Endothelial cell (in vitro differentiated cells): ENCODE data around the gene ATP11B. TPM values are rescaled to one million over a fixed set of nuclear protein-coding genes. Genes with fewer than 3 reads are reported as not detected.

Experiments used
- DNase-seq: peaks from one replicate; pipeline ENCODE4 v3.0.0; 2021; ENCODE audit warnings: low spot score
- H3K27ac Mint-ChIP-seq: one replicate; pipeline ENCODE4 v1.8.0; 2021; ENCODE audit warnings: mixed read lengths, inconsistent platforms; ENCODE audit not compliant: unreplicated experiment
- H3K27me3 Mint-ChIP-seq: one replicate; pipeline ENCODE4 v1.8.0; 2021; ENCODE audit warnings: mild to moderate bottlenecking, moderate library complexity, mixed read lengths, inconsistent platforms; ENCODE audit not compliant: unreplicated experiment
- H3K36me3 Mint-ChIP-seq: one replicate; pipeline ENCODE4 v1.8.0; 2021; ENCODE audit warnings: mild to moderate bottlenecking, low read depth, mixed read lengths, inconsistent platforms; ENCODE audit not compliant: unreplicated experiment
- H3K4me1 Mint-ChIP-seq: one replicate; pipeline ENCODE4 v1.8.0; 2021; ENCODE audit warnings: mild to moderate bottlenecking, mixed read lengths, inconsistent platforms; ENCODE audit not compliant: unreplicated experiment
- H3K4me3 Mint-ChIP-seq: one replicate; pipeline ENCODE4 v1.8.0; 2021; ENCODE audit warnings: mild to moderate bottlenecking, mixed read lengths, inconsistent platforms; ENCODE audit not compliant: unreplicated experiment
- H3K9me3 Mint-ChIP-seq: one replicate; pipeline ENCODE4 v1.8.0; 2021; ENCODE audit warnings: mixed read lengths, inconsistent platforms; ENCODE audit not compliant: unreplicated experiment
- total RNA-seq: library from RNA; stranded (reverse); fragmentation: NEBNext Ultra II Directional; extraction: Animal tissue kit (Norgen Biotek cat#: 25700); gene quantifications from one replicate; pipeline ENCODE4 v1.2.1, GENCODE V29; 2021; ENCODE audit not compliant: unreplicated experiment
- TF ChIP-seq, protein P1 (sequence below): fragments of 200-600 bp; sonication (generic); IDR thresholded peaks from one replicate; pipeline ENCODE4 v1.5.0; 2021; ENCODE audit warnings: antibody characterized with exemption; ENCODE audit not compliant: unreplicated experiment

The ATP11B gene
- total RNA-seq, 1 donor from 2014 or later: 45.3 TPM

DNA sequence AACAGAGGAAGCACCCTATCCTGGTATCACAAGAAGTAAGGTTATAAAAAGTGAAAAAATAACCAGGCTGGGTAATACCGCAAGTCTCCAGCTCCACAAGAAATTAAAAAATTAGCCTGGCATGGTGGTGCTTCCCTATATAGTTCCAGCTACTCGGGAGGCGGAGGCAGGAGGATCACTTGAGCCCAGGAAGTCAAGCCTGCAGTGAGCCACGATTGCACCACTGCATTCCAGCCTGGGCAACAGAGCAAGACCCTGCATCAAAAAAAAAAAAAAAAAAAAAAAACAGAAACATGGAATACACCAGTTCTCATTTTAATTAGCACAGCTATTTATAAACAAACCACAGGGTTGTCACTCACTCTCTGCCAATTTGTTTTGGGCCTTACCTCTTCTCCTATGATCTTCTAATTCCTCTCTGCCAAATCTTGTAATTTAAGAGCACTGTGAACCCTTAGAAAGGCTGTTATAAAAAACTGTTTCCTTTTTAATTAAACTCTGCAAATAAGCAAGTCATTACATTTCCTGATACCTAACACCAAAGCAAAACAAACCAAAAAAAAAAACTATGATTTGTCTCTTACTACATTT, 164.5 kb downstream of the ATP11B start:
- TF ChIP-seq, protein P1, sequence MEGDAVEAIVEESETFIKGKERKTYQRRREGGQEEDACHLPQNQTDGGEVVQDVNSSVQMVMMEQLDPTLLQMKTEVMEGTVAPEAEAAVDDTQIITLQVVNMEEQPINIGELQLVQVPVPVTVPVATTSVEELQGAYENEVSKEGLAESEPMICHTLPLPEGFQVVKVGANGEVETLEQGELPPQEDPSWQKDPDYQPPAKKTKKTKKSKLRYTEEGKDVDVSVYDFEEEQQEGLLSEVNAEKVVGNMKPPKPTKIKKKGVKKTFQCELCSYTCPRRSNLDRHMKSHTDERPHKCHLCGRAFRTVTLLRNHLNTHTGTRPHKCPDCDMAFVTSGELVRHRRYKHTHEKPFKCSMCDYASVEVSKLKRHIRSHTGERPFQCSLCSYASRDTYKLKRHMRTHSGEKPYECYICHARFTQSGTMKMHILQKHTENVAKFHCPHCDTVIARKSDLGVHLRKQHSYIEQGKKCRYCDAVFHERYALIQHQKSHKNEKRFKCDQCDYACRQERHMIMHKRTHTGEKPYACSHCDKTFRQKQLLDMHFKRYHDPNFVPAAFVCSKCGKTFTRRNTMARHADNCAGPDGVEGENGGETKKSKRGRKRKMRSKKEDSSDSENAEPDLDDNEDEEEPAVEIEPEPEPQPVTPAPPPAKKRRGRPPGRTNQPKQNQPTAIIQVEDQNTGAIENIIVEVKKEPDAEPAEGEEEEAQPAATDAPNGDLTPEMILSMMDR: no peak
- peaks cover 8% of the 10 kb centered on the region for H3K4me1 Mint-ChIP-seq
- H3K4me3 Mint-ChIP-seq: peak overlapping the region; percentile 23
- H3K27me3 Mint-ChIP-seq: no peaks in the 10 kb centered on the region
- DNase-seq: no peak
- H3K36me3 Mint-ChIP-seq: peaks cover 17% of the 10 kb centered on the region
- peak overlapping the region; percentile 22 for H3K27ac Mint-ChIP-seq
- no peaks in the 10 kb centered on the region for H3K9me3 Mint-ChIP-seq

DNA sequence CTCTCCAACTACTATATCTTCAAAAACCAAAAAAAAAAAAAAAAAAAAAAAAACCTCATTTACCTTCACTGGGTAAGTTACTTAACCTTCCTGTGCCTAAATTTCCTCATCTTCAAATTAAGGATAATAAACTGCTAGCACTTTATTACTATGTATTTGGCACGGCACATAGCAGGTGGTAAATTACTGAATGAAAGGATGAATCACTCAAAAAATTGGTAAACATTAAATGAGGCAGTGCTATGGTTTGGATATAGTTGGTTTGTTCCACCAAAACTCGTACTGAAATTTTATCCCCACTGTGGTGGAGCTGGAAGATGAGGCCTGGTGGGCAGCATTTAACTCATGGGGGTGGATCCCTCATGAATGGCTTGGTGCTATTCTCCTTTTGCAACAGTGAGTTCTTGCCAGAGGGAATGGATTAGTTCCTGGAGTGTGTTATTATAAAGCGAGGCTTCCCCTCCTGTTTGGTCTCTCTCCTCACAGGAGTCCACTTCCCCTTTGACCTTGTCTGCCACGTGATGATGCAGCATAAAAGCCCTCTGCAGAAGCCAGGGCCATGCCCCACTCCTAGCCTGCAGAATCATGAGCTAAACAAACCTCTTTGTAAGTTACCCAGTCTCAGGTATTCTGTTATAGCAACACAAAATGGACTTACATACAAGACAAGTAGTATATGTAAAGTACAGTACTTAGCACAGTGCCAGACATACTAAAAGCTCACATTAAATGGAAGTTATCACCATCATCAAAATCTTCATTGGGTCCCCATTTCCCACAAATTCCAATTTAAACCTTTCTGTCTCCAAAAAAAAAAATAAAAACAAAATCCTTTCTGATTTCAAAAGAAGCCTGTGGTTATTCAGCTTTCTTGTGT, 166.4 kb downstream of the ATP11B start:
- no peaks in the 10 kb centered on the region for H3K27me3 Mint-ChIP-seq
- no peak overlapping the region for H3K4me3 Mint-ChIP-seq
- H3K9me3 Mint-ChIP-seq: no peaks in the 10 kb centered on the region
- no peak overlapping the region for H3K27ac Mint-ChIP-seq
- TF ChIP-seq, protein P1: no peak
- H3K4me1 Mint-ChIP-seq: peaks cover 8% of the 10 kb centered on the region
- DNase-seq: no peak
- H3K36me3 Mint-ChIP-seq: peaks cover 11% of the 10 kb centered on the region

DNA sequence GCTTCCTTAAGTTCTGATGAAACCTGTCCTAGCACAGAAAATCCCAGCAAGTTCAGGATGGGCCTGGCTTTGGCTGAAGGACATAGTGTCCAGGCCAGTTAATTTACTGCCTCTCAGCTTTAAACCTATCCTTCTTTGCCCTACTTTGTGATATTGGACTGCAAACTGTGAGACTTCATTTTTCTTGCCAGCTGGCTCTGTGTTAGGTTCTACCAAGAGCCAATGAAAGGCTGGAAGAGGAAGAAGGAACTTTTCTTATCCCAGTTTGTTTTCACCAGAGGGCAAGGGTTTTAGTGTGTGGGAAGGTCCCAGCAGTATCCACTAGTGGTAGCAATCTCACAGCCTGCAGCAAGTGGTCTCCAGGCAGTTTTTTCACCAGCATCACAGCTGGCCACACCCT, 168.9 kb downstream of the ATP11B start:
- no peaks in the 10 kb centered on the region for H3K27me3 Mint-ChIP-seq
- no peak overlapping the region for H3K27ac Mint-ChIP-seq
- H3K9me3 Mint-ChIP-seq: no peaks in the 10 kb centered on the region
- TF ChIP-seq, protein P1: no peak
- H3K36me3 Mint-ChIP-seq: peaks cover 5% of the 10 kb centered on the region
- no peak for DNase-seq
- H3K4me1 Mint-ChIP-seq: peaks cover 13% of the 10 kb centered on the region
- H3K4me3 Mint-ChIP-seq: no peak overlapping the region

DNA sequence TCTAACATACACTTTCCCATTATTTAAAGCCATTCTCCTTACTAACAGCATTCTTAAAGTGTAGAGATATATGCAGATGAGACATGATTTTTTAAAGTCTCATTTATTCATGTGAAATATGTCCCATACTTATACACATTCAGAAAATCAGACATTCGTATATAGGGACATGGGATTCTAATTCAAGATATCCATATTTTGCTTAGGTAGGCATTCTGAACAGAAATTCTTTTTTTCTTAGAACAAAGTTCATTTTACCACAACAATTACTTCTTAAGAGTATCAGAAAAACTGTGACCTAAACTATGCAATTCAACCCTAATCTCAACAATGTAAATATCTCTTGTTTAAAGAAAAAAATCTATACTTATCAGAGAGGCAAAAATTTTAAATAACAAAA, 170.9 kb downstream of the ATP11B start:
- no peaks in the 10 kb centered on the region for H3K27me3 Mint-ChIP-seq
- TF ChIP-seq, protein P1: no peak
- H3K27ac Mint-ChIP-seq: no peak overlapping the region
- H3K9me3 Mint-ChIP-seq: no peaks in the 10 kb centered on the region
- H3K36me3 Mint-ChIP-seq: no peaks in the 10 kb centered on the region
- no peak for DNase-seq
- H3K4me3 Mint-ChIP-seq: no peak overlapping the region
- H3K4me1 Mint-ChIP-seq: peaks cover 19% of the 10 kb centered on the region

DNA sequence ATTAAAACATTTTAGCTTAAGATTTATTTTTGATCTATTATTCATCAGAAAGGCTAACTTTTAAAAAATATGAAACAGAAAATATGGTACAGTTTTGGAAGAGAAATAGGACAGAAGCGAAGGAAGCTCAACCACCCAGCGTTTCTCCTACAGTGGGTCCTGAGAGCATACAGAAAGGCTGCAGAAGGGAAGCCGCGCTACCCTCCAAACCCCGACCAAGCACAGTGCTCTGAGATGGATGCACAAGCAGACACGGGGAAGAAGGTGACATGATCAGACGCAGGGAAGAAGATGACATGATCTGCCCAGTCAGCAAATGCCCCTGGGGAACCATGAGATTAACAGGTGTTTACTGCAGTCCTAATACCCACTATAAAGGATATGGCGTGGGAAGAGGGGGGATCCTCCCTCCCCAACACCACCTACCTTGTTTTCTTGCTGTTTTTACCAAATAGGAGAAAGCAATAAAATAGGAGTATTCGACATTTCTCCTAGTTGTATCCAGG, 172.6 kb downstream of the ATP11B start:
- H3K27me3 Mint-ChIP-seq: no peaks in the 10 kb centered on the region
- no peaks in the 10 kb centered on the region for H3K36me3 Mint-ChIP-seq
- peaks cover 12% of the 10 kb centered on the region for H3K4me1 Mint-ChIP-seq
- no peak for DNase-seq
- H3K9me3 Mint-ChIP-seq: no peaks in the 10 kb centered on the region
- TF ChIP-seq, protein P1: no peak
- H3K4me3 Mint-ChIP-seq: no peak overlapping the region
- no peak overlapping the region for H3K27ac Mint-ChIP-seq
